Transverse colon (tissue), 4 donors: ENCODE data around the gene ACSS2. TPM values are rescaled to one million over a fixed set of nuclear protein-coding genes. Genes with fewer than 3 reads are reported as not detected.

Experiments used
- DNase-seq: peaks from one replicate; pipeline ENCODE4 v3.0.0-alpha.2; 2019
- H3K27ac ChIP-seq, 4 donors: fragments of 200-600 bp; sonication (generic); 2 replicates each; pipeline ENCODE4 v1.5.1; 2016 to 2018; ENCODE audit warnings: inconsistent platforms in 4 of 4
- H3K27me3 ChIP-seq: fragments of 200-600 bp; sonication (generic); 2 replicates; pipeline ENCODE4 v1.5.1; 2017; ENCODE audit warnings: inconsistent platforms
- H3K36me3 ChIP-seq, 4 donors: fragments of 200-600 bp; sonication (generic); 2 replicates each; pipeline ENCODE4 v1.5.1; 2017 to 2019; ENCODE audit warnings: inconsistent platforms in 4 of 4
- H3K4me1 ChIP-seq, 4 donors: fragments of 200-600 bp; sonication (generic); 2 replicates each; pipeline ENCODE4 v1.5.1; 2017 to 2020; ENCODE audit warnings: inconsistent platforms in 4 of 4
- H3K4me3 ChIP-seq, 4 donors: fragments of 200-600 bp; sonication (generic); 1 replicate in 1 of 4; 2 replicates in 3 of 4; pipeline versions ENCODE4 v1.5.1 to v1.6.1; 2017 to 2019; ENCODE audit warnings: inconsistent platforms in 4 of 4
- H3K9me3 ChIP-seq, 2 donors: fragments of 200-600 bp; sonication (generic); 2 replicates each; pipeline ENCODE4 v1.5.1; 2017 to 2019; ENCODE audit warnings: inconsistent platforms in 2 of 2
- CTCF ChIP-seq, 5 experiments: fragments of 200-600 bp in 3 of 5; fragments of 450-650 bp in 2 of 5; sonication (generic) in 3 of 5; IDR thresholded peaks; 1 replicate in 2 of 5; 2 replicates in 3 of 5; pipeline ENCODE4 v1.5.1; 2016 to 2017; ENCODE audit warnings: antibody characterized with exemption in 5 of 5, inconsistent platforms in 3 of 5, mild to moderate bottlenecking in 2 of 5, moderate library complexity in 1 of 5
- EP300 ChIP-seq: sonication (generic); formaldehyde crosslinking; IDR thresholded peaks from one replicate; pipeline ENCODE4 v1.6.1; 2017; ENCODE audit warnings: antibody characterized with exemption, low read depth
- POLR2A ChIP-seq: fragments of 450-650 bp; IDR thresholded peaks from one replicate; pipeline ENCODE4 v1.6.1; 2016; ENCODE audit warnings: antibody characterized with exemption, mild to moderate bottlenecking, moderate library complexity
- POLR2AphosphoS5 ChIP-seq, 3 donors: sonication (generic); formaldehyde crosslinking; IDR thresholded peaks; one replicate each; pipeline ENCODE4 v1.6.1; 2016; ENCODE audit warnings: antibody characterized with exemption in 3 of 3
- WGBS, 2 donors: methylation state at CpG; one replicate each; pipeline ENCODE4 v1.1.5; 2018; ENCODE audit warnings: low coverage in 1 of 2; 5-methylcytosine and 5-hydroxymethylcytosine counted together
- in situ Hi-C, 4 donors: fragments of 200-750 bp; cut with MboI; loops; one replicate each; pipeline versions ENCODE4 v1.15.0 to v1.15.1; 2017; ENCODE audit warnings: low sequenced_read_pairs in 3 of 4, low pct_ligation_motif_present in 1 of 4, low pct_unique_long_range_greater_than_20kb in 1 of 4
- intact Hi-C: fragments of 100-400 bp; cut with DNase I; formaldehyde crosslinking; loops from one replicate; pipeline ENCODE4 v1.15.1; 2023; ENCODE audit warnings: low total_unique reads
- total RNA-seq, 4 donors: library from RNA; depleted of rRNA; stranded (reverse); fragments of >200 nt; gene quantifications; one replicate each; pipeline ENCODE4 v1.1.0, GENCODE V29; 2016

ACSS2 gene
- total RNA-seq, 4 donors from 2014 or later = 257 to 393 (median 359) TPM

GRCh38 chr20:34915749-34916455, 39.5 kb downstream of the ACSS2 start:
- Histone ChIP-seq H3K27ac (peak overlapping the region; percentile 76 to 85 (median 83)), H3K9me3 (no peaks in the 10 kb centered on the region), H3K4me1 (peaks cover 0 to 47% (median 33%) of the 10 kb centered on the region in 4 donors), H3K27me3 (no peaks in the 10 kb centered on the region), H3K4me3 (no peak overlapping the region), H3K36me3 (peaks cover 0 to 6% (median under 1%) of the 10 kb centered on the region in 4 donors)
- 38 to 68% methylated on average over 4 of the region's 4 CpGs for WGBS, 2 donors
- intact Hi-C loops = no loop called here
- TF ChIP-seq CTCF (IDR thresholded peaks at IDR 0.05) = no peak
- TF ChIP-seq POLR2A = no peak
- TF ChIP-seq POLR2AphosphoS5 (IDR thresholded peaks at IDR 0.05) = no peak
- no peak for TF ChIP-seq EP300
- DNase-seq = no peak
- in situ Hi-C loops = no loop called here

DNA sequence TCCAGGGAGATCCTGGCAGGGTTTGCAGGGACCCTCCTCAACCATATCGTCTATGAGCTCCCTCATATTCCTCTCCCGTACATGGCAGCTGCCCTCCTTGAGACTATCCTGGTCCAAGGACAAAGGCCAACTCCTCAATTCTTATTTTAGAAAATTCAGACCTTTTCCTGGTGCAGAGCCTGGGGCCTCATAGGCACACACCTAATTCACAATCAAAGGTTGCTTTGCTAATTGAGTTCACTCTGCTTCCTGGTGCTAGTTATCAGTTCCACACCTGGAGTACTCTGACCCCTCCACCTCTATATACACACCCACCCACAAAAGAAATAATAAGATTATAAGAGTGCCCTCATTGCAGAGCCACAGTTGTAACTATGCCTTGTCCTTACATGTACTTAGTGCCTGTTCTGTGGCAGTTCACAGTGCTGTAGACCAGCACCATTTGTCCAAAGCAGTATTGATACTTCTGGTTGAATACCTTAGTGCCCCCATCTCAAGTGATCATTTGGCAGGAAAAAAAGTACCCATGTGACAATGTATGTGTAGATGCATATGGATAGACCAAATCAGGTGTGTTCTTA, 40.5 kb downstream of the ACSS2 start:
- TF ChIP-seq EP300 (no peak), POLR2AphosphoS5 (IDR thresholded peaks at IDR 0.05) (peak; percentile 41 to 87 (median 68)), POLR2A (peak; percentile 70)
- peak; percentile 47 for DNase-seq
- Histone ChIP-seq H3K4me3 (no peak overlapping the region), H3K9me3 (no peaks in the 10 kb centered on the region), H3K36me3 (peaks cover 0 to 10% (median 2%) of the 10 kb centered on the region in 4 donors), H3K4me1 (peaks cover 0 to 47% (median 33%) of the 10 kb centered on the region in 4 donors), H3K27ac (peak overlapping the region; percentile 76 to 85 (median 83)), H3K27me3 (no peaks in the 10 kb centered on the region)
- in situ Hi-C loops (no loop called here), intact Hi-C loops (no loop called here)
- WGBS, 2 donors = 35 to 65% methylated on average over 2 of the region's 2 CpGs

GRCh38 chr20:34920055-34920454, 43.6 kb downstream of the ACSS2 start:
- Histone ChIP-seq H3K9me3 (no peaks in the 10 kb centered on the region), H3K27me3 (no peaks in the 10 kb centered on the region), H3K36me3 (peaks cover 0 to 27% (median 9%) of the 10 kb centered on the region in 4 donors), H3K4me1 (peaks cover 0 to 31% (median 17%) of the 10 kb centered on the region in 4 donors), H3K27ac (no peak overlapping the region), H3K4me3 (no peak overlapping the region)
- intact Hi-C loops (no loop called here), in situ Hi-C loops (no loop called here)
- TF ChIP-seq EP300 = no peak
- no peak for TF ChIP-seq CTCF (IDR thresholded peaks at IDR 0.05)
- TF ChIP-seq POLR2AphosphoS5 (IDR thresholded peaks at IDR 0.05) = no peak
- TF ChIP-seq POLR2A = no peak
- DNase-seq = no peak

DNA sequence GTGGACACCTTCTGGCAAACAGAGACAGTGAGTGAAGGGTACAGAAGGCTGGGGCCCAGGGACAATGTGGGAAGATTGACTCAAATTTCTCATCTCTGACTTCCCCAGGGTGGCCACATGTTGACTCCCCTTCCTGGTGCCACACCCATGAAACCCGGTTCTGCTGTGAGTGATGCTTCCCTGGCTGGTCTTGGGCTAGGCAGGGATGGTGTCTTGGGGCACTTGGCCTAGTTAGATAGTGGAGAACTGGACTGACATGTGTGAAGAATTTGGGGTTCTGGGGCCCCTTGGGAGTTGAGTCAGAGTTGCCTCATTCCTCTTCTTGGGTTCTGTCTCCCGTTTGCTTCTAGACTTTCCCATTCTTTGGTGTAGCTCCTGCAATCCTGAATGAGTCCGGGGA, 45.0 kb downstream of the ACSS2 start:
- H3K36me3 ChIP-seq = peaks cover 0 to 30% (median 15%) of the 10 kb centered on the region in 4 donors
- no peaks in the 10 kb centered on the region for H3K27me3 ChIP-seq
- H3K27ac ChIP-seq = no peak overlapping the region
- in situ Hi-C loops = no loop called here
- H3K9me3 ChIP-seq = no peaks in the 10 kb centered on the region
- peaks cover 0 to 17% (median 7%) of the 10 kb centered on the region in 4 donors for H3K4me1 ChIP-seq
- DNase-seq = no peak
- H3K4me3 ChIP-seq = no peak overlapping the region
- 73 to 83% methylated on average over 1 to 3 of the region's 3 CpGs for WGBS, 2 donors
- intact Hi-C loops = no loop called here
- TF ChIP-seq CTCF (IDR thresholded peaks at IDR 0.05) = no peak
- TF ChIP-seq POLR2A = no peak
- TF ChIP-seq POLR2AphosphoS5 (IDR thresholded peaks at IDR 0.05) = no peak
- no peak for TF ChIP-seq EP300
